HEK293 (cell line): Measurements from ENCODE around the gene AIF1.

Source experiments
- GLI2 ChIP-seq: fragments of 450-650 bp; formaldehyde crosslinking; IDR thresholded peaks from 2 replicates; pipeline ENCODE4; 2017; ENCODE audit warnings: missing biosample characterization, missing genetic modification characterization, low read depth, borderline replicate concordance
- OVOL3 ChIP-seq: fragments of 450-650 bp; formaldehyde crosslinking; IDR thresholded peaks from 2 replicates; pipeline ENCODE4 v1.5.1; 2016; ENCODE audit warnings: missing biosample characterization, missing genetic modification characterization
- RBAK ChIP-seq: fragments of 450-650 bp; formaldehyde crosslinking; IDR thresholded peaks from 2 replicates; pipeline ENCODE4 v1.5.1; 2016; ENCODE audit warnings: missing biosample characterization, missing genetic modification characterization
- SCRT1 ChIP-seq: fragments of 450-650 bp; formaldehyde crosslinking; IDR thresholded peaks from 2 replicates; pipeline ENCODE4 v1.5.1; 2016; ENCODE audit warnings: missing biosample characterization, missing genetic modification characterization, borderline replicate concordance
- WT1 ChIP-seq: fragments of 450-650 bp; formaldehyde crosslinking; IDR thresholded peaks from 2 replicates; pipeline ENCODE4 v1.5.1; 2016; ENCODE audit warnings: missing biosample characterization, missing genetic modification characterization
- ZNF266 ChIP-seq: fragments of 450-650 bp; formaldehyde crosslinking; IDR thresholded peaks from 2 replicates; pipeline ENCODE4 v1.5.1; 2016; ENCODE audit warnings: missing biosample characterization, missing genetic modification characterization, low read depth
- ZNF324 ChIP-seq: fragments of 450-650 bp; formaldehyde crosslinking; IDR thresholded peaks from 2 replicates; pipeline ENCODE4 v1.5.1; 2016; ENCODE audit warnings: missing biosample characterization, missing genetic modification characterization
- ZNF423 ChIP-seq: fragments of 450-650 bp; formaldehyde crosslinking; IDR thresholded peaks from 2 replicates; pipeline ENCODE4 v1.5.1; 2016; ENCODE audit warnings: missing biosample characterization, missing genetic modification characterization
- ZNF514 ChIP-seq: fragments of 450-650 bp; formaldehyde crosslinking; IDR thresholded peaks from 2 replicates; pipeline ENCODE4 v1.5.1; 2016; ENCODE audit warnings: missing biosample characterization, missing genetic modification characterization
- ZNF623 ChIP-seq: fragments of 450-650 bp; formaldehyde crosslinking; IDR thresholded peaks from 2 replicates; pipeline ENCODE4 v1.5.1; 2016; ENCODE audit warnings: missing biosample characterization, missing genetic modification characterization
- ZNF768 ChIP-seq: fragments of 450-650 bp; formaldehyde crosslinking; IDR thresholded peaks from 2 replicates; pipeline ENCODE4 v1.5.1; 2018; ENCODE audit warnings: missing biosample characterization, mild to moderate bottlenecking, missing genetic modification characterization
- ZNF830 ChIP-seq: fragments of 450-650 bp; IDR thresholded peaks from 2 replicates; pipeline ENCODE4 v1.5.0; 2018; ENCODE audit warnings: missing biosample characterization, missing genetic modification characterization, low read depth, mild to moderate bottlenecking, moderate library complexity
- ZNF843 ChIP-seq: fragments of 450-650 bp; formaldehyde crosslinking; IDR thresholded peaks from 2 replicates; pipeline ENCODE4 v1.5.1; 2016; ENCODE audit warnings: missing biosample characterization, missing genetic modification characterization
- ZSCAN30 ChIP-seq: fragments of 450-650 bp; IDR thresholded peaks from 2 replicates; pipeline ENCODE4 v1.5.1; 2018; ENCODE audit warnings: missing biosample characterization, mild to moderate bottlenecking, missing genetic modification characterization, moderate library complexity
- TF ChIP-seq, protein P1 (sequence below): fragments of 450-650 bp; formaldehyde crosslinking; IDR thresholded peaks from 2 replicates; pipeline ENCODE4 v1.5.1; 2016; ENCODE audit warnings: missing biosample characterization, missing genetic modification characterization, borderline replicate concordance
- TF ChIP-seq, protein P2 (sequence below): fragments of 450-650 bp; formaldehyde crosslinking; IDR thresholded peaks from 2 replicates; pipeline ENCODE4 v1.5.1; 2017; ENCODE audit warnings: missing biosample characterization, missing genetic modification characterization
- TF ChIP-seq, protein P3 (sequence below): fragments of 450-650 bp; formaldehyde crosslinking; IDR thresholded peaks from 2 replicates; pipeline ENCODE4 v1.5.1; 2016; ENCODE audit warnings: missing biosample characterization, missing genetic modification characterization

Gene AIF1

DNA sequence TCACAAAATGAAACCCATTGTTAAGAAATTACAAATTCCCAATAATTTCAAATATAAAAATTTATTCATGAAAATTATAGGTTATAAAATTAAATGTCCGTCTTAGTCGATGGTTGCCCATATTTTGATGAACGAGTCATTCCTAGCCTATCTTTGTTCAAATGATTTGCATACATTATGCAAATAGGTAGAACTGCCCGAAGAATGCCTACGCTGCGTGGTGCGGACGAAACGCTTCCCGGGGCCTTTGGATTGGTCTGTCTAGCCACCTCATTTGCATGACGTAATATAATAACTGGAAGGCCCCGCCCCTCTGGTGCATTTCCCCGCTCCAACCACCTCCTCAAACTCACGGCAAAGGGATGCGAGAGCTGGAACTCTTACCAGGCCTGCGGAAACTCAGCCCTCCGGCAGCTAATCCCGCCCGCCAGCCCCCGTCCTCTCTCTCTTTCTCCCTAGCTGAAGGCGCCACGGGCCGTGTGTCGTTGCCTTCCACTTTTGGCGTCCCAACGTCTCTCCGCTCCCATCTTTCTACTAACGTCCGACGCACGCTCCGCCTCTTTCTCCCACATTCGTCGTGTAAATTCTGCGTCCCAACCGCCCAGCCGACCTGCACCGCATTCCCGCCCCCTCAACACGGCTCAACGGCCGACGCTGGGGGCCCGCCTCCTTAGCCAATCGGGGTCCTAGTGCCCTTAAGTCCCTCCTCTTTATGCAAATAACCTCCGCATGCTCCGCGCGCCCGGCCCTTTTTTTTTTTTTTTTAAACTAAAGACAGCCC lies 5.0 kb downstream of the AIF1 start (continued):
- TF ChIP-seq, protein P1, sequence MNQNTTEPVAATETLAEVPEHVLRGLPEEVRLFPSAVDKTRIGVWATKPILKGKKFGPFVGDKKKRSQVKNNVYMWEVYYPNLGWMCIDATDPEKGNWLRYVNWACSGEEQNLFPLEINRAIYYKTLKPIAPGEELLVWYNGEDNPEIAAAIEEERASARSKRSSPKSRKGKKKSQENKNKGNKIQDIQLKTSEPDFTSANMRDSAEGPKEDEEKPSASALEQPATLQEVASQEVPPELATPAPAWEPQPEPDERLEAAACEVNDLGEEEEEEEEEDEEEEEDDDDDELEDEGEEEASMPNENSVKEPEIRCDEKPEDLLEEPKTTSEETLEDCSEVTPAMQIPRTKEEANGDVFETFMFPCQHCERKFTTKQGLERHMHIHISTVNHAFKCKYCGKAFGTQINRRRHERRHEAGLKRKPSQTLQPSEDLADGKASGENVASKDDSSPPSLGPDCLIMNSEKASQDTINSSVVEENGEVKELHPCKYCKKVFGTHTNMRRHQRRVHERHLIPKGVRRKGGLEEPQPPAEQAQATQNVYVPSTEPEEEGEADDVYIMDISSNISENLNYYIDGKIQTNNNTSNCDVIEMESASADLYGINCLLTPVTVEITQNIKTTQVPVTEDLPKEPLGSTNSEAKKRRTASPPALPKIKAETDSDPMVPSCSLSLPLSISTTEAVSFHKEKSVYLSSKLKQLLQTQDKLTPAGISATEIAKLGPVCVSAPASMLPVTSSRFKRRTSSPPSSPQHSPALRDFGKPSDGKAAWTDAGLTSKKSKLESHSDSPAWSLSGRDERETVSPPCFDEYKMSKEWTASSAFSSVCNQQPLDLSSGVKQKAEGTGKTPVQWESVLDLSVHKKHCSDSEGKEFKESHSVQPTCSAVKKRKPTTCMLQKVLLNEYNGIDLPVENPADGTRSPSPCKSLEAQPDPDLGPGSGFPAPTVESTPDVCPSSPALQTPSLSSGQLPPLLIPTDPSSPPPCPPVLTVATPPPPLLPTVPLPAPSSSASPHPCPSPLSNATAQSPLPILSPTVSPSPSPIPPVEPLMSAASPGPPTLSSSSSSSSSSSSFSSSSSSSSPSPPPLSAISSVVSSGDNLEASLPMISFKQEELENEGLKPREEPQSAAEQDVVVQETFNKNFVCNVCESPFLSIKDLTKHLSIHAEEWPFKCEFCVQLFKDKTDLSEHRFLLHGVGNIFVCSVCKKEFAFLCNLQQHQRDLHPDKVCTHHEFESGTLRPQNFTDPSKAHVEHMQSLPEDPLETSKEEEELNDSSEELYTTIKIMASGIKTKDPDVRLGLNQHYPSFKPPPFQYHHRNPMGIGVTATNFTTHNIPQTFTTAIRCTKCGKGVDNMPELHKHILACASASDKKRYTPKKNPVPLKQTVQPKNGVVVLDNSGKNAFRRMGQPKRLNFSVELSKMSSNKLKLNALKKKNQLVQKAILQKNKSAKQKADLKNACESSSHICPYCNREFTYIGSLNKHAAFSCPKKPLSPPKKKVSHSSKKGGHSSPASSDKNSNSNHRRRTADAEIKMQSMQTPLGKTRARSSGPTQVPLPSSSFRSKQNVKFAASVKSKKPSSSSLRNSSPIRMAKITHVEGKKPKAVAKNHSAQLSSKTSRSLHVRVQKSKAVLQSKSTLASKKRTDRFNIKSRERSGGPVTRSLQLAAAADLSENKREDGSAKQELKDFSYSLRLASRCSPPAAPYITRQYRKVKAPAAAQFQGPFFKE (tag by site-specific recombination): no peak
- TF ChIP-seq ZNF324 (tag by site-specific recombination): peak; percentile 90
- no peak for TF ChIP-seq SCRT1 (tag by site-specific recombination)
- TF ChIP-seq ZNF514 (tag by site-specific recombination): no peak
- 0 out of 2 replicates have a peak, but pooled peaks have one; percentile 76 for TF ChIP-seq OVOL3
- TF ChIP-seq, protein P2, sequence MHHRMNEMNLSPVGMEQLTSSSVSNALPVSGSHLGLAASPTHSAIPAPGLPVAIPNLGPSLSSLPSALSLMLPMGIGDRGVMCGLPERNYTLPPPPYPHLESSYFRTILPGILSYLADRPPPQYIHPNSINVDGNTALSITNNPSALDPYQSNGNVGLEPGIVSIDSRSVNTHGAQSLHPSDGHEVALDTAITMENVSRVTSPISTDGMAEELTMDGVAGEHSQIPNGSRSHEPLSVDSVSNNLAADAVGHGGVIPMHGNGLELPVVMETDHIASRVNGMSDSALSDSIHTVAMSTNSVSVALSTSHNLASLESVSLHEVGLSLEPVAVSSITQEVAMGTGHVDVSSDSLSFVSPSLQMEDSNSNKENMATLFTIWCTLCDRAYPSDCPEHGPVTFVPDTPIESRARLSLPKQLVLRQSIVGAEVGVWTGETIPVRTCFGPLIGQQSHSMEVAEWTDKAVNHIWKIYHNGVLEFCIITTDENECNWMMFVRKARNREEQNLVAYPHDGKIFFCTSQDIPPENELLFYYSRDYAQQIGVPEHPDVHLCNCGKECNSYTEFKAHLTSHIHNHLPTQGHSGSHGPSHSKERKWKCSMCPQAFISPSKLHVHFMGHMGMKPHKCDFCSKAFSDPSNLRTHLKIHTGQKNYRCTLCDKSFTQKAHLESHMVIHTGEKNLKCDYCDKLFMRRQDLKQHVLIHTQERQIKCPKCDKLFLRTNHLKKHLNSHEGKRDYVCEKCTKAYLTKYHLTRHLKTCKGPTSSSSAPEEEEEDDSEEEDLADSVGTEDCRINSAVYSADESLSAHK (tag by site-specific recombination): peak; percentile 47; the same call in 1 of the 2 replicates
- TF ChIP-seq ZSCAN30 (tag by site-specific recombination): no peak
- TF ChIP-seq, protein P3, sequence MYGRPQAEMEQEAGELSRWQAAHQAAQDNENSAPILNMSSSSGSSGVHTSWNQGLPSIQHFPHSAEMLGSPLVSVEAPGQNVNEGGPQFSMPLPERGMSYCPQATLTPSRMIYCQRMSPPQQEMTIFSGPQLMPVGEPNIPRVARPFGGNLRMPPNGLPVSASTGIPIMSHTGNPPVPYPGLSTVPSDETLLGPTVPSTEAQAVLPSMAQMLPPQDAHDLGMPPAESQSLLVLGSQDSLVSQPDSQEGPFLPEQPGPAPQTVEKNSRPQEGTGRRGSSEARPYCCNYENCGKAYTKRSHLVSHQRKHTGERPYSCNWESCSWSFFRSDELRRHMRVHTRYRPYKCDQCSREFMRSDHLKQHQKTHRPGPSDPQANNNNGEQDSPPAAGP (tag by site-specific recombination): peak; percentile 86
- TF ChIP-seq RBAK (tag by site-specific recombination): no peak
- no peak for TF ChIP-seq ZNF830 (tag by site-specific recombination)
- peak; percentile 75 for TF ChIP-seq WT1
- TF ChIP-seq GLI2 (tag by site-specific recombination): no peak
- no peak for TF ChIP-seq ZNF623 (tag by site-specific recombination)
- peak; percentile 60 for TF ChIP-seq ZNF843 (tag by site-specific recombination)
- no peak for TF ChIP-seq ZNF768 (tag by site-specific recombination)
- no peak for TF ChIP-seq ZNF266 (tag by site-specific recombination)
- TF ChIP-seq ZNF423 (tag by site-specific recombination): no peak
